OCI-LY3 (cell line): ENCODE measurements around the gene GRB14.

ENCODE experiments used
- H2AFZ ChIP-seq: fragments of 200-600, 300-600 bp; shearing (Covaris generic); 2 replicates; pipeline ENCODE4 v1.6.0; 2014; ENCODE audit warnings: antibody characterized with exemption, low read depth, low read length
- H3K27ac ChIP-seq: fragments of 200-600, 300-600 bp; sonication (generic); 2 replicates; pipeline ENCODE4 v1.5.1; 2014; ENCODE audit warnings: mild to moderate bottlenecking, low read length, moderate library complexity, mixed read lengths
- H3K27me3 ChIP-seq: fragments of 200-600, 300-600 bp; sonication (generic); 2 replicates; pipeline ENCODE4 v1.6.1; 2014; ENCODE audit warnings: low read depth, low read length, mixed read lengths
- H3K36me3 ChIP-seq: fragments of 200-600, 300-600 bp; sonication (generic); replicated peaks from 2 replicates; pipeline ENCODE3; 2014; ENCODE audit warnings: low read depth, low read length, mixed read lengths
- H3K4me1 ChIP-seq: fragments of 300-600, 200-600 bp; sonication (generic); 2 replicates; pipeline ENCODE4 v1.6.1; 2014; ENCODE audit warnings: low read length, mixed read lengths
- H3K4me2 ChIP-seq: fragments of 200-600, 300-600 bp; sonication (generic); 2 replicates; pipeline ENCODE4 v1.6.1; 2014; ENCODE audit warnings: low read length, mixed read lengths
- H3K4me3 ChIP-seq: fragments of 300-600, 200-600 bp; sonication (generic); 2 replicates; pipeline ENCODE4 v1.5.1; 2014; ENCODE audit warnings: antibody characterized with exemption, mild to moderate bottlenecking, low read length, moderate library complexity
- H3K79me2 ChIP-seq: fragments of 300-600, 200-600 bp; shearing (Covaris generic); 2 replicates; pipeline ENCODE4 v1.6.1; 2014; ENCODE audit warnings: mild to moderate bottlenecking, low read length, mixed read lengths
- H3K9ac ChIP-seq: fragments of 300-600, 200-600 bp; shearing (Covaris generic); 2 replicates; pipeline ENCODE4 v1.6.0; 2014; ENCODE audit warnings: mild to moderate bottlenecking, low read length, moderate library complexity
- H3K9me3 ChIP-seq: fragments of 200-600, 300-600 bp; shearing (Covaris generic); 2 replicates; pipeline ENCODE4 v1.6.1; 2014; ENCODE audit warnings: low read length, mixed read lengths; ENCODE audit not compliant: insufficient read depth
- H4K20me1 ChIP-seq: fragments of 200-600, 300-600 bp; sonication (generic); 2 replicates; pipeline ENCODE4 v1.6.1; 2016; ENCODE audit warnings: low read length, mixed read lengths; ENCODE audit not compliant: insufficient read depth
- EZH2phosphoT487 ChIP-seq: fragments of 200-600 bp; shearing (Covaris generic); IDR thresholded peaks from 2 replicates; pipeline ENCODE4 v1.6.1; 2018; ENCODE audit warnings: antibody characterized with exemption, mixed run types, low read depth
- TF ChIP-seq, protein P1 (sequence below): fragments of 200-600, 300-600 bp; sonication (generic); IDR thresholded peaks from 2 replicates; pipeline ENCODE4 v1.5.1; 2014; ENCODE audit warnings: antibody characterized with exemption, low read length, low read depth

GRB14 gene

DNA sequence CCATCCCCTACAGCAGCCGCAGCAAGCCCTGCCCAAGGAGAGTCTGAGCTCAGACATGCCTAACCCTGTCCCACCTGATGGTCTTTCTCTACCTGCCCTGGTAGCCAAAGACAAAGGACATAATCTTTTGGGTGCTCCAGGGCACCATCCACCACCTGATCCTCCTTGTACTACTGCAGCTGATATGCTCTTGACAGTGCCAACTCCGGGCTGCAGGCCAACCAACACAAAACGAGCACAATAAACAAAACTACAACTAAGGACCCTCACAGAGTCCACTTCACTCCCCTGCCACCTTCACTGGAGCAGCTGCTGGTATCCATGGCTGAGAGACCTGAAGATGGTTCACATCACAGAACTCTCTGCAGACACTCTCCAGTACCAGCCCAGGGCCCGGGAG, 106.3 kb downstream of the GRB14 start:
- Histone ChIP-seq H3K27me3 (no peaks in the 10 kb centered on the region), H4K20me1 (no peaks in the 10 kb centered on the region), H3K9me3 (no peaks in the 10 kb centered on the region), H3K79me2 (no peaks in the 10 kb centered on the region), H3K36me3 (no peaks in the 10 kb centered on the region), H3K4me1 (no peaks in the 10 kb centered on the region), H3K27ac (no peak overlapping the region), H2AFZ (no peak overlapping the region), H3K4me3 (no peak overlapping the region), H3K4me2 (no peak overlapping the region), H3K9ac (no peak overlapping the region)
- no peak for TF ChIP-seq EZH2phosphoT487
- TF ChIP-seq, protein P1, sequence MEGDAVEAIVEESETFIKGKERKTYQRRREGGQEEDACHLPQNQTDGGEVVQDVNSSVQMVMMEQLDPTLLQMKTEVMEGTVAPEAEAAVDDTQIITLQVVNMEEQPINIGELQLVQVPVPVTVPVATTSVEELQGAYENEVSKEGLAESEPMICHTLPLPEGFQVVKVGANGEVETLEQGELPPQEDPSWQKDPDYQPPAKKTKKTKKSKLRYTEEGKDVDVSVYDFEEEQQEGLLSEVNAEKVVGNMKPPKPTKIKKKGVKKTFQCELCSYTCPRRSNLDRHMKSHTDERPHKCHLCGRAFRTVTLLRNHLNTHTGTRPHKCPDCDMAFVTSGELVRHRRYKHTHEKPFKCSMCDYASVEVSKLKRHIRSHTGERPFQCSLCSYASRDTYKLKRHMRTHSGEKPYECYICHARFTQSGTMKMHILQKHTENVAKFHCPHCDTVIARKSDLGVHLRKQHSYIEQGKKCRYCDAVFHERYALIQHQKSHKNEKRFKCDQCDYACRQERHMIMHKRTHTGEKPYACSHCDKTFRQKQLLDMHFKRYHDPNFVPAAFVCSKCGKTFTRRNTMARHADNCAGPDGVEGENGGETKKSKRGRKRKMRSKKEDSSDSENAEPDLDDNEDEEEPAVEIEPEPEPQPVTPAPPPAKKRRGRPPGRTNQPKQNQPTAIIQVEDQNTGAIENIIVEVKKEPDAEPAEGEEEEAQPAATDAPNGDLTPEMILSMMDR = no peak

DNA sequence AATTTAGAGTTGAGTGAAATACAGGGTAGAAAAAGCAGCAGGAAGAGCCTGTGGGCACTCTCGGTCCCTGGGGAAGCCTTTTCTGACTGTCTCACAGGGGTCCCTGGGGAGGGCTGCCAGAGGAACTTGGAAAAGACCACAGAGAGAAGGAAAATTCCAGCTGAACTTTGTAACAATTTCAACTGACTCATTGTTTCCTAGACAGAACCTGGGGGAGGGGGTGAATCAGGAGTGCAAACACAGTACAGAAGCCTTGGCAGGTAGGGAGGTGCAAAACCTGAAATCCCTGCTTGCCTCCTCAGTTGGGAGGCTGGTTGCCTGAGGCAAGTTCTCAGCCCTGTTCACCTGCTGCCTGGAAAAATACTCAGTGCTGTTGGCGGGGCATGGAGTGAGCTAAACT, 106.8 kb downstream of the GRB14 start:
- Histone ChIP-seq H3K4me1 (no peaks in the 10 kb centered on the region), H3K27me3 (no peaks in the 10 kb centered on the region), H3K9me3 (no peaks in the 10 kb centered on the region), H4K20me1 (no peaks in the 10 kb centered on the region), H3K9ac (no peak overlapping the region), H3K79me2 (no peaks in the 10 kb centered on the region), H3K4me3 (no peak overlapping the region), H3K4me2 (no peak overlapping the region), H3K27ac (no peak overlapping the region), H3K36me3 (no peaks in the 10 kb centered on the region), H2AFZ (no peak overlapping the region)
- TF ChIP-seq EZH2phosphoT487 = no peak
- TF ChIP-seq, protein P1 = no peak

DNA sequence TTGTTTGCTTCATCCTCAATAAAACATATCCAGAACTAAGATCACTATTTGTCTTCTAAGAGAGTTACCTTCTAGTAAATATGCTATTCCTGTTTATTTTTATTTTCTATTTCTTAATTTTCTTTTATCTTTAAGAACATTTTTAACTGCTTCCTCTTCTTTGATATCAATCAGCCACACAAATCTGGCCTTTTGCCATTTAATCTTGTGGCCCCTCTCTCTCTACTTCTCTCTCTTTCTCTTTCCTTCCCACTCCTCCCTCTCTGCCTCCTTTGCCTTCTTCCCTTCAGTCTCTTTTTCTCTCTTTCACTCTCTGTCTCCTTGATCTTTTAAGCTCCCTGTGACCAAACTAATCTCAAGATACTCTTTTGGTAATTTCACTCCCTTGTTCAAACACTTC, 108.4 kb downstream of the GRB14 start:
- Histone ChIP-seq H3K9me3 (no peaks in the 10 kb centered on the region), H3K27me3 (no peaks in the 10 kb centered on the region), H3K36me3 (no peaks in the 10 kb centered on the region), H3K9ac (no peak overlapping the region), H3K4me3 (no peak overlapping the region), H3K27ac (no peak overlapping the region), H2AFZ (no peak overlapping the region), H3K4me1 (no peaks in the 10 kb centered on the region), H3K79me2 (no peaks in the 10 kb centered on the region), H4K20me1 (no peaks in the 10 kb centered on the region), H3K4me2 (no peak overlapping the region)
- TF ChIP-seq, protein P1 = no peak
- no peak for TF ChIP-seq EZH2phosphoT487

DNA sequence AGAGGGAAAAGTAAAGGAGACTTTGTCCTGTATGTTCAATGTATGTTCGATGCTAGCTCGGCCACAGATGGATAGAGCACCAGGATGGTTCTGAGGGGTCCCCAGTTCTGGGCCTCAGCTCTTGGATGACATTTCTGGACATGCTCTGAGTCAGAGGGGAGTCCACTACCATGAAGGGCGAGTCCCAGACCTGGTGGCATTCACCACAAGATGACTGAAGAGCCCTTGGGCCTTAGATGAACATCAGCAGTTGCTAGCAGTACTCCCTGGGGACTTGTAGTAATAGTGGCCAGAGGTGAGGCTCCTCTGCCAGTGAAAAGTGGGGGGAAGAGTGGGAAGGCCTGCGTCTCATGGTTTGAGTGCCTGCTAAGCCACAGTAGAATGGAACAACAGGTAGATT, 109.5 kb downstream of the GRB14 start:
- no peak overlapping the region for H3K4me3 ChIP-seq
- H3K36me3 ChIP-seq = no peaks in the 10 kb centered on the region
- H3K79me2 ChIP-seq = no peaks in the 10 kb centered on the region
- no peaks in the 10 kb centered on the region for H3K4me1 ChIP-seq
- H4K20me1 ChIP-seq = no peaks in the 10 kb centered on the region
- H3K4me2 ChIP-seq = no peak overlapping the region
- no peak overlapping the region for H3K9ac ChIP-seq
- no peak overlapping the region for H2AFZ ChIP-seq
- TF ChIP-seq EZH2phosphoT487 = no peak
- TF ChIP-seq, protein P1 = no peak
- no peaks in the 10 kb centered on the region for H3K9me3 ChIP-seq
- no peak overlapping the region for H3K27ac ChIP-seq
- H3K27me3 ChIP-seq = no peaks in the 10 kb centered on the region
